Tibial nerve (tissue), 4 donors: Measurements from ENCODE around the gene CPXM2. TPM values are rescaled to one million over a fixed set of nuclear protein-coding genes. Genes with fewer than 3 reads are reported as not detected.

Experiments
- DNase-seq, 2 donors: peaks; one replicate each; pipeline ENCODE4 v3.0.0-alpha.2; 2019; ENCODE audit warnings: low spot score in 2 of 2
- H3K27ac ChIP-seq, 4 donors: fragments of 200-600 bp; sonication (generic) in 3 of 4; one replicate each; pipeline ENCODE4 v1.5.1; 2017 to 2019; ENCODE audit warnings: mild to moderate bottlenecking in 1 of 4
- H3K27me3 ChIP-seq, 2 donors: fragments of 200-600 bp; sonication (generic) in 1 of 2; one replicate each; pipeline versions ENCODE4 v1.5.1 to v1.6.0; 2017 to 2019
- H3K36me3 ChIP-seq, 3 donors: fragments of 200-600 bp; sonication (generic); one replicate each; pipeline ENCODE4 v1.5.1; 2018 to 2019
- H3K4me1 ChIP-seq, 4 donors: fragments of 200-600 bp; sonication (generic) in 3 of 4; one replicate each; pipeline ENCODE4 v1.5.1; 2017 to 2019
- H3K4me3 ChIP-seq, 4 donors: fragments of 200-600 bp; sonication (generic) in 3 of 4; one replicate each; pipeline ENCODE4 v1.5.1; 2017 to 2019; ENCODE audit warnings: mild to moderate bottlenecking in 1 of 4, moderate library complexity in 1 of 4
- H3K9me3 ChIP-seq, 4 donors: fragments of 200-600 bp; sonication (generic) in 3 of 4; one replicate each; pipeline ENCODE4 v1.5.1; 2017 to 2019
- CTCF ChIP-seq, 5 experiments: fragments of 200-600 bp in 3 of 5; fragments of 450-650 bp in 2 of 5; sonication (generic) in 3 of 5; IDR thresholded peaks; one replicate each; pipeline ENCODE4 v1.5.1; 2016 to 2019; ENCODE audit warnings: antibody characterized with exemption in 5 of 5, mild to moderate bottlenecking in 3 of 5, moderate library complexity in 2 of 5
- EP300 ChIP-seq, 2 donors: sonication (generic); formaldehyde crosslinking; IDR thresholded peaks; one replicate each; pipeline ENCODE4 v1.6.1; 2017; ENCODE audit warnings: antibody characterized with exemption in 2 of 2, mild to moderate bottlenecking in 1 of 2
- POLR2A ChIP-seq, 2 donors: fragments of 450-650 bp; IDR thresholded peaks; one replicate each; pipeline ENCODE4 v1.6.1; 2017; ENCODE audit warnings: antibody characterized with exemption in 2 of 2, mild to moderate bottlenecking in 2 of 2, moderate library complexity in 2 of 2
- WGBS, 2 donors: methylation state at CpG; one replicate each; pipeline ENCODE4 v1.1.5; 2018; 5-methylcytosine and 5-hydroxymethylcytosine counted together
- total RNA-seq, 4 donors: library from RNA; depleted of rRNA; stranded (reverse); fragments of >200 nt; gene quantifications; one replicate each; pipeline ENCODE4 v1.1.0, GENCODE V29; 2016

Gene CPXM2
- total RNA-seq, 4 donors from 2014 or later: 26.8 to 74.3 (median 37.8) TPM

- DNase-seq: no peak
- Histone ChIP-seq H3K27ac (peak overlapping the region in 2 of 4 donors; percentile 15 to 28), H3K9me3 (no peaks in the 10 kb centered on the region), H3K27me3 (no peaks in the 10 kb centered on the region), H3K36me3 (no peaks in the 10 kb centered on the region), H3K4me3 (no peak overlapping the region), H3K4me1 (peaks cover 0 to 33% (median 4%) of the 10 kb centered on the region in 4 donors)
- WGBS, 2 donors: 80% methylated on average over 10 of the region's 10 CpGs
- TF ChIP-seq CTCF (IDR thresholded peaks at IDR 0.05) (no peak), POLR2A (IDR thresholded peaks at IDR 0.05) (no peak), EP300 (IDR thresholded peaks at IDR 0.05) (no peak)
Observed at GRCh38 chr10:123879606-123880257, 11.9 kb downstream of the CPXM2 start.

- H3K9me3 ChIP-seq: no peaks in the 10 kb centered on the region
- no peaks in the 10 kb centered on the region for H3K36me3 ChIP-seq
- no peaks in the 10 kb centered on the region for H3K27me3 ChIP-seq
- TF ChIP-seq POLR2A (IDR thresholded peaks at IDR 0.05) (no peak), EP300 (IDR thresholded peaks at IDR 0.05) (no peak)
- DNase-seq: no peak
- WGBS, 2 donors: 78 to 81% methylated on average over 7 of the region's 7 CpGs
- H3K4me1 ChIP-seq: peaks cover 0 to 24% (median 4%) of the 10 kb centered on the region in 4 donors
- H3K4me3 ChIP-seq: no peak overlapping the region
- peak overlapping the region in 1 of 4 donors; percentile 24 for H3K27ac ChIP-seq
Observed at GRCh38 chr10:123878666-123879303, 12.8 kb downstream of the CPXM2 start.

- peak overlapping the region in 2 of 4 donors; percentile 33 to 62 for H3K27ac ChIP-seq
- no peaks in the 10 kb centered on the region for H3K27me3 ChIP-seq
- TF ChIP-seq POLR2A (IDR thresholded peaks at IDR 0.05) (no peak), CTCF (IDR thresholded peaks at IDR 0.05) (no peak), EP300 (IDR thresholded peaks at IDR 0.05) (no peak)
- no peak for DNase-seq
- peaks cover 0 to 5% (median 0%) of the 10 kb centered on the region in 4 donors for H3K9me3 ChIP-seq
- H3K36me3 ChIP-seq: no peaks in the 10 kb centered on the region
- WGBS, 2 donors: 43 to 50% methylated on average over 8 of the region's 8 CpGs
- H3K4me1 ChIP-seq: peaks cover 0 to 7% (median 0%) of the 10 kb centered on the region in 4 donors
- H3K4me3 ChIP-seq: no peak overlapping the region
Observed at GRCh38 chr10:123870260-123870659, 21.3 kb downstream of the CPXM2 start.

- Histone ChIP-seq H3K4me1 (peaks cover 0 to 7% (median 0%) of the 10 kb centered on the region in 4 donors), H3K36me3 (no peaks in the 10 kb centered on the region), H3K27ac (no peak overlapping the region), H3K4me3 (no peak overlapping the region), H3K27me3 (no peaks in the 10 kb centered on the region), H3K9me3 (peaks cover 0 to 5% (median 0%) of the 10 kb centered on the region in 4 donors)
- no peak for TF ChIP-seq CTCF (IDR thresholded peaks at IDR 0.05)
- no peak for TF ChIP-seq POLR2A (IDR thresholded peaks at IDR 0.05)
- TF ChIP-seq EP300 (IDR thresholded peaks at IDR 0.05): no peak
- WGBS, 2 donors: 75 to 85% methylated on average over 7 of the region's 7 CpGs
- no peak for DNase-seq
Observed at GRCh38 chr10:123869020-123869414, 22.6 kb downstream of the CPXM2 start.

GRCh38 chr10:123868038-123869019 is 23.3 kb downstream of the CPXM2 start:
- Histone ChIP-seq H3K36me3 (no peaks in the 10 kb centered on the region), H3K4me3 (no peak overlapping the region), H3K9me3 (peaks cover 0 to 5% (median 0%) of the 10 kb centered on the region in 4 donors), H3K4me1 (peaks cover 0 to 8% (median 0%) of the 10 kb centered on the region in 4 donors), H3K27ac (peak overlapping the region in 2 of 4 donors; percentile 20 to 43), H3K27me3 (no peaks in the 10 kb centered on the region)
- no peak for TF ChIP-seq CTCF (IDR thresholded peaks at IDR 0.05)
- 72 to 79% methylated on average over 13 to 15 of the region's 15 CpGs for WGBS, 2 donors
- no peak for DNase-seq
